ENCODE results near the gene SRMS.
A peak's percentile ranks its signal among the peaks of the same experiment; 100 is the strongest.

The SRMS gene

DNA sequence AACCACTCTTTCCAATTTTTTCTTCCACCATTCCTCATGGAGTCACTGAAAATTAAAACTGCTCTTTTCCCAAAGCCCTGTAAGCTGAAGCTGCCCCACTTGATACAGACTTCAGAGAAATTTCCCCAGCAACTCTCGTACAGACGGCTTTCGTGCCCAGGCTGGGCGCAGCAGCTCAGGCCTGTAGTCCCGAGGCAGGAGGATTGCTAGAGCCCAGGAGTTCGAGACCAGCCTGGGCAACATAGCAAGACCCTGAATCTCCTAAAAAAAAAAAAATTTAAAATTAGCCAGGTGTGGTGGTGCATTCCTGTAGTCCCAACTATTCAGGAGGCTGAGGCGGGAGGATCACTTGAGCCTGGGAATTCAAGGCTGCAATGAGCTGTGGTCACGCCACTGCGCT, 20.4 kb downstream of the SRMS start:
- peaks cover 39% of the 10 kb centered on the region for H3K36me3 Mint-ChIP-seq (ENCODE audit: low read depth)
- no peak overlapping the region for H3K27ac Mint-ChIP-seq
- intact Hi-C loops (cut with micrococcal nuclease), result no loop called here
- H3K4me3 Mint-ChIP-seq, result no peak overlapping the region
- peaks cover 30% of the 10 kb centered on the region for H3K27me3 Mint-ChIP-seq
- peaks cover 20% of the 10 kb centered on the region for H3K4me1 Mint-ChIP-seq (ENCODE audit: low read depth)
- peaks cover 16% of the 10 kb centered on the region for H3K9me3 Mint-ChIP-seq

DNA sequence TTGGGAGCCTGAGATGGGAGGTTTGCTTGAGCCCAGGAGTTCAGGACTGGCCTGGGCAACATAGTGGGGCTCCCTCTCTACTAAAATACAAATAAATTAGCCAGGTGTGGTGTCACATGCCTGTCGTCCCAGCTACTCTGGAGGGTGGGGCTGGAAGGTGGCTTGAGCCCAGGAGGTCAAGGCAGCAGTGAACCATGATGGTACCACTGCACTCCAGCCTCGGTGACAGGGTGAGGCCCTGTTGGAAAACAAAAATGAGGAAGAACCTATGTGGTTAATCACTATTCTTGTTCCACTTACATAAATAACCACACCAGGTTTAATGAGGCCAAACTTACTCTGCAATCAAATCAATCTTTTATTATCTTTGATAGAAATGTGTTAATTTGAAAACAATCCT, 21.6 kb downstream of the SRMS start:
- H3K9me3 Mint-ChIP-seq, result peaks cover 16% of the 10 kb centered on the region
- H3K36me3 Mint-ChIP-seq (ENCODE audit: low read depth), result peaks cover 46% of the 10 kb centered on the region
- intact Hi-C loops (cut with micrococcal nuclease), result no loop called here
- no peak overlapping the region for H3K27ac Mint-ChIP-seq
- H3K4me3 Mint-ChIP-seq, result no peak overlapping the region
- H3K4me1 Mint-ChIP-seq (ENCODE audit: low read depth), result peaks cover 29% of the 10 kb centered on the region
- peaks cover 29% of the 10 kb centered on the region for H3K27me3 Mint-ChIP-seq

DNA sequence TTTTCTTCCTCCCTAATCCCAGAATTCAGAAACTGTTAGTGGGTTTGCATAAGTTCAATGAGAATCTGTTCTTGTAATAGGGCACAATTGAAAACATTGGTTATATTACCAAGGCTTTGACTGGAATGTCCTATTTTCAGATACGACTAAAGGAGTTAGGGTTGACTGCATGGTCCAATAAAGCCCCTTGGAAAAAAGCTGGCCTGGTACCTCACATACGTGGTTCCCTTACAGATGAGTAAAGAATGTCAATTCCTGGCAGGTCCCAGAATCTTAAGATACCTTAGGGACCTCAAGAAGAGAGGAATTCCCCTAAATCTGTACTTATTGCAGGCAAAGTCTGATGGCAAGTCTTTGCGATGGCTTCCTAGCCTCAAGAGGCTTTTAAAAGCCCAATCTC, 22.4 kb downstream of the SRMS start:
- peaks cover 16% of the 10 kb centered on the region for H3K9me3 Mint-ChIP-seq
- peaks cover 25% of the 10 kb centered on the region for H3K27me3 Mint-ChIP-seq
- intact Hi-C loops (cut with micrococcal nuclease), result no loop called here
- H3K27ac Mint-ChIP-seq, result no peak overlapping the region
- H3K4me1 Mint-ChIP-seq (ENCODE audit: low read depth), result peaks cover 29% of the 10 kb centered on the region
- H3K4me3 Mint-ChIP-seq, result no peak overlapping the region
- peaks cover 48% of the 10 kb centered on the region for H3K36me3 Mint-ChIP-seq (ENCODE audit: low read depth)

DNA sequence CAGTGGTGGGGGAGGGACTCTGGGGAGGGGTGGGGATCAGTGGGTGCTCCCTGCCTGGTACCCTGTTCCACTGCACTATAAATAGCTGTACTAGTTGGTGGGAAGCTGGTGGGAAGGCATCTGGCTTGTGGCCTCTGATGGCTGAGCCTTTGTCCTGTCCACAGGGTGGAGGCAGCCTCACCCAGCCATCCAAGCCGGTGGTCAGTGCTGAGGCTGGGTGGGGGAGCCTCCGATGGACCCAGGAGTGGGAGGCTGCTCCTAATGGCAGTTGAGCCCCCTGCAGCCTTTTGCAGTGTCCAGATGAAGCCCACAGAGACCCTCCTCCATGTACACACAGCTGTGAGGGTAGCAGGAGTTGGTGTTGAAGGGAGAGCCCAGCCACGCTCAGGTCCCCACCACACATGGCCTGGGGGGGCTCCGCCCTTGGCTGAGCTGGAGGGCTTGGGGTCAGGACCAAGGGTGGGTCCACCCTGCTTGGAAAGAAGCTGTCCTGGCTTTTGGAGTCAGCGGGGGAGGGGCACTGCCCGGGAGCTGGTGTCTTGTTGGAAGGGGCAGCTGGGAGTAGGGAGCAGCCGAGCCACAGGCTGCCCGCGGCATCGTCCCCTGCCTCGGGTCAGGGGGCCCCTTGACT, 24.5 kb downstream of the SRMS start:
- peaks cover 40% of the 10 kb centered on the region for H3K36me3 Mint-ChIP-seq (ENCODE audit: low read depth)
- H3K4me1 Mint-ChIP-seq (ENCODE audit: low read depth), result peaks cover 40% of the 10 kb centered on the region
- intact Hi-C loops (cut with micrococcal nuclease), result no loop called here
- peaks cover 29% of the 10 kb centered on the region for H3K27me3 Mint-ChIP-seq
- H3K27ac Mint-ChIP-seq, result no peak overlapping the region
- H3K9me3 Mint-ChIP-seq, result peaks cover 16% of the 10 kb centered on the region
- no peak overlapping the region for H3K4me3 Mint-ChIP-seq

DNA sequence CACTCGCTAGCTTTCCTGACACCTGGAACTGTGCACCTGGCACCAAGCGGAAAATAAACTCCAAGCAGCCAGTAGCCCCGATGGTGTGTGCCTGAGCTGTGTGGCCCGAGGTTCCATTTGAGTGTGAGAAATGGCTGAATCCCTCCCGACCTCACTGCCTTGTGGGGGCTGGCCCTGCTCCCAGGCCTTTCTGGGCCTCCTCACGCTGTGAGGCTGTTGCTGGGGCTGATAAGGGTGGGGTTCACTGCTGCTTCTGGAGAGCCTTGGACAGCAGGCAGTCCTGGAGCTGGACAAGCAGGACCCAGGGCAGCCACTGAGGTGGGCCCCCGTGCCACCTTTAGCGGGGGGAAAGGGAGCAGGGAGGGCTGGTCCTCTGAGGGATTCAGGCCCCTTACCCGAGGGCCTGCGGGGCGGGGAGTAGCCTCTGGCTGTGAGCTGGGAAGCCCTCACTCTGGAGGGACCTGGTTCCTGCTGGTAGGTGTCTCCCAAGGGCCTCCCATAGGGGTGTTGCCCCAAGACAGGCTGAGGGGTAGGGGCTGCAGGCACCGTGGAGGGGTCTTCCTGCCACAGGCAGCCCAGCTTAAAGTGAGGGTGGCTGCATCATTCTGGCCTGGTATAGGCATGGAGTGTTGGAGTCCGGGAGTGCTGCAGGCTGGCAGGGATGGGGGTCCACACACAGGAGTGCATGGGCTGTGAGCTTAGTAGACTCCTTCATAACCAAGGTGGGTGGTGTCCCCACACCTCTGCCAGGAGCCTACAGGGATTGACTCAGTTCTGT, 25.3 kb downstream of the SRMS start:
- H3K27ac Mint-ChIP-seq, result peak overlapping the region; percentile 22

DNA sequence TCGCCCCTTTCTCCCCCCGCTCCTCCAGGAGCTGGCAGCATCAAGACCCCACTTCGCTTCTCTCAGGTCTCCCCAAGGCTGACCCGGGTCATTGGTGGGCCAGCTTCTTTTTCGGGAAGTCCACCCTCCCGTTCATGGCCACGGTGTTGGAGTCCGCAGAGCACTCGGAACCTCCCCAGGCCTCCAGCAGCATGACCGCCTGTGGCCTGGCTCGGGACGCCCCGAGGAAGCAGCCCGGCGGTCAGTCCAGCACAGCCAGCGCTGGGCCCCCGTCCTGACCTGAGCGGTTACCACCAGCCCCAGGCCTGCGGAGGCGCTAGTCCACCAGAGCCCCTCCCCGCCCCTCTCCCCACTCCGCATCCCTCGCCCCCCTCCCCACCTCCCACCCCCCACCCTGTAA, 25.9 kb downstream of the SRMS start:
- intact Hi-C loops (cut with micrococcal nuclease), result loop anchor here (2.0 kb wide), 1 partner anchor 15 kb away; the partner anchor contains the start of gene PTK6
- peak overlapping the region; percentile 85 for H3K27ac Mint-ChIP-seq
- H3K9me3 Mint-ChIP-seq, result peaks cover 16% of the 10 kb centered on the region
- H3K36me3 Mint-ChIP-seq (ENCODE audit: low read depth), result peaks cover 33% of the 10 kb centered on the region
- H3K4me3 Mint-ChIP-seq, result peak overlapping the region; percentile 81
- H3K4me1 Mint-ChIP-seq (ENCODE audit: low read depth), result peaks cover 40% of the 10 kb centered on the region
- H3K27me3 Mint-ChIP-seq, result peaks cover 38% of the 10 kb centered on the region

More for the DNA sequence above, 25.3 kb downstream of the SRMS start:
- intact Hi-C loops (cut with micrococcal nuclease), result no loop called here
- Mint-ChIP-seq H3K9me3 (peaks cover 16% of the 10 kb centered on the region), H3K4me3 (peak overlapping the region; percentile 51), H3K36me3 (ENCODE audit: low read depth) (peaks cover 39% of the 10 kb centered on the region), H3K27me3 (peaks cover 38% of the 10 kb centered on the region), H3K4me1 (ENCODE audit: low read depth) (peaks cover 40% of the 10 kb centered on the region)

DNA sequence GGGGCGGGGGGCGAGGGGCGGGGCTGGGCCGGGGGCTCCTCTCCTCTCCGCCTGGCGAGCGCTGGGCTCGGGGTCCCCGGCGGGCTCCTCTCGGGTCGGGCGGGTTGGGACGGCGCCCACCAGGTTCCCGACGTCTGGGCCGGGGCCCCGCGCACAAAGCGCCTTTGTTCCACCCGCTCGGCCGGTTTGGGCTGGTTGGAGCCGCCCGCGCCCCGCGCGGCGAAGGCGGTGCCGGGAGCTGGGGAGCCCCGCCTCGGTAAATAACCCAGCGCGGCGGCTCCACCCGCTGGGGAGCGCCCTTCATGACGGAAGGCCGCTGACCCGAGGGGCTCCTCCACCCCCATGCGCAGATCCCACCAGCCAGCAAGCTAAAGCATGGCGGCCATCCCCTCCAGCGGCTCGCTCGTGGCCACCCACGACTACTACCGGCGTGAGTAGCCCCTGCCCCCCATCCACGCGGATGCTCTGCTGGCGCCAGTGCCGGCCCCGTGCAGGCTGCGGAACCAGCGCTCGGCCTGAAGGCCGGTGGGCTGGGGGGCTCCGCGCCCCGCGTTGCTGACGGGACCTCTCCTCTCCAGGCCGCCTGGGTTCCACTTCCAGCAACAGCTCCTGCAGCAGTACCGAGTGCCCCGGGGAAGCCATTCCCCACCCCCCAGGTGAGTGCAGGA, 26.5 kb downstream of the SRMS start:
- Mint-ChIP-seq H3K27me3 (peaks cover 35% of the 10 kb centered on the region), H3K9me3 (peaks cover 16% of the 10 kb centered on the region), H3K36me3 (ENCODE audit: low read depth) (peaks cover 33% of the 10 kb centered on the region), H3K4me3 (peak overlapping the region; percentile 81), H3K27ac (peak overlapping the region; percentile 85), H3K4me1 (ENCODE audit: low read depth) (peaks cover 38% of the 10 kb centered on the region)
- intact Hi-C loops (cut with micrococcal nuclease), result loop anchor here (2.0 kb wide), 1 partner anchor 16 kb away; the partner anchor contains the start of gene PTK6

DNA sequence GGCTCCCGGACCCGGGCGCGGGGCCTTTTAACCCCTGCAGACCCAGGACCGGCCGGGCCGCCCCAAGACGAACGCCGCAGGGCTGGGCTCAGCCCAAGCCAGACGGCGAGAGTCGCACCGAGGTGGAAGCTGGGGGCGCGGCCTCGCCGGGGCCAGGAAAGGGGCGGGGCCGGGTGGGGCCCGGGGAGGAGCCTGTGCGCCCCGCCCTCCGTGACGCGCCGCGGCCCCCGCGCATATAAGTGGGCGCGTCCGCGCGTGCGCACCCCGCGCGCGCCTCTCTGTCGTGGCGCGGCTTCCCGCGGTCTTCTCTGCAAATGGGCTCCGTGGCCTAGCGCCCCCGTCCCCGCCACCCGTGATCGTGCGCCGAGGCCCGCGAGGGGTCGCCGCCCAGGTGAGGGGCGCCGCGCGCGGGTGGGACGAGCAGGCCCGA, 27.0 kb downstream of the SRMS start, which contains the start of gene PPDPF:
PPDPF (plus strand) TSS at position 262 of the 430 bp plus-strand sequence. CDS start 544 bp downstream, outside the sequence.
- H3K36me3 Mint-ChIP-seq (ENCODE audit: low read depth), result peaks cover 33% of the 10 kb centered on the region
- H3K9me3 Mint-ChIP-seq, result peaks cover 16% of the 10 kb centered on the region
- peak within 1 kb of the TSS; percentile 81 for H3K4me3 Mint-ChIP-seq
- H3K27ac Mint-ChIP-seq, result peak within 1 kb of the TSS; percentile 85
- intact Hi-C loops (cut with micrococcal nuclease), result loop anchor here (2.0 kb wide), 1 partner anchor 16 kb away; the partner anchor contains the start of gene PTK6
- H3K4me1 Mint-ChIP-seq (ENCODE audit: low read depth), result peaks cover 32% of the 10 kb centered on the region
- H3K27me3 Mint-ChIP-seq, result peaks cover 39% of the 10 kb centered on the region

DNA sequence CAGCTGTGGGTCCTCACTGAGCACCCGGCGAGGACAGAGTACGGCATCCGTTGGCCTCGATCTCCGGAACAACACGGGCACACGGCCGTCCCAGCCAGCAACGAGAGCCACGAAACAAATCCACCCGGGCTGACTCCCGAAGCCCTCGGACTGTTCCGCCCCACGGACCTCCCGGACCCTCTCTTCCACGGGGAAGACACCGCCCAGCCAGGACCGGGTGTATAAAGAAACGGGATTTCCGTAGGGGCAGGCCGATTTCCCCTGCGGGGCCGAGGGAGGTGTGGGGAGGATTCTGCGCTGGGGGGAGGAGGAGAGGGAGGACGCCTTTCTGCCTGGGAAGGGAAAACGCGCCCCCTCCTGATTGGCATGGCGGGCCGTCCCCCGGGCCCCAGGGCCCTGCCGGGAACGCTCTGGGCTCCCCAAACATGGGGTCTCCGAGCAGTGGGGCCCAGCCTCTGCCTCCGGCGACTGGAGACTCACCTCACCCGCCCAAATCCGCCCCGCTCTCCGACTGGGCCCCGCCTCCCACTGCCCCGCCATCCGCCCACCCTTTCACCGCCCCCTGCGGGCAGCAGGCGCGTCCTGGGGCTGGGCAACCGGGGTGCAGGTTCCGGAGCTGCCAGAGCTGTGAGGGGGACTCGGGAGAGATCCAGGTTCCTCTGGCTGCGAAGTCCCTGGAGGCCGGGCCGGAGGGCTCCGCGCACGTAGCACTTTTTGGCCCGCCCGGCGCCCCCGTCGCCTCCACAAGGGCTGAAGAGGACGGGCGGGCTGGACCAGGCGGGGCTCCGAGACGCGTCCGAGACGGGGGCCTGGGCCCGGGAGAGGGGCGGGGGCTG, 27.7 kb downstream of the SRMS start:
- intact Hi-C loops (cut with micrococcal nuclease), result loop anchor here (2.0 kb wide), 1 partner anchor 17 kb away; the partner anchor contains the start of gene PTK6
- Mint-ChIP-seq H3K4me3 (peak overlapping the region; percentile 69), H3K27me3 (peaks cover 45% of the 10 kb centered on the region)

DNA sequence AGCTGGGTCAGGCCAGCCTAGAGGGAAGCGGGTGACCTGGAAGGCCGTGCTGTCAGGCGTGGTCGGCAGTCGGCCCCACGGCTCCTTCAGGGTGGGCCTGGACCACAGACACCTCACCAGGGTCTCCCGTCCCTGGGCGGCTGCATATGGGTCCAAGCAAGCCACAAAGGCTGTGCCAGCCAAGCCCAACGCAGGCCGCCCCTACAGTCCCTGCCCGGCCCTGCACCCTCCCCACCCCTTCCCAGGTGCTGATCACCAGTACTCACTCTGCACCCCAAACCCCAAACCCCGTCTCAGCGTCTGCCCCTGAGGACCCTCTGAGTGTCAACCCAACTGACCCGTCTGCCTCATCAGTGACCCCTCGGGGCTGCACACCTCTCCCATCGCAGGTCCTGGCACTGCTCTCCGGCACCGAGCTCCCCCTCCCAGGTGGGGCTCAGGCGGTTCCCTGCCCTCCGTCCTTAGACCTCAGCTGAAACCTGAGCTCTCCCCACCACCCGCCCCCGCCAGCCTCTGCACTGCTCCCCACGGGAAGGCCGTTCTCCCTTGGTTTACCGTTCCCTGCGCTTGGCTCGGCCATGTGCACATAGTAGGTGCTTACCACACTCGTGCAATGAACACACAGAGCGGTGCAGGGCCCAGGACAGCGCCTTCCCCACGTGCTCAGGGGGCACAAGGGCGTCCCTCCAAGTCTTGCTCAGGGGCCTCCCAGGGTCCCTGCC, 28.4 kb downstream of the SRMS start:
- Mint-ChIP-seq H3K9me3 (peaks cover 28% of the 10 kb centered on the region), H3K27ac (peak overlapping the region; percentile 17), H3K27me3 (peaks cover 48% of the 10 kb centered on the region), H3K36me3 (ENCODE audit: low read depth) (peaks cover 33% of the 10 kb centered on the region), H3K4me1 (ENCODE audit: low read depth) (peaks cover 32% of the 10 kb centered on the region), H3K4me3 (peak overlapping the region; percentile 69)
- intact Hi-C loops (cut with micrococcal nuclease), result no loop called here

More for the DNA sequence above, 27.7 kb downstream of the SRMS start:
- H3K9me3 Mint-ChIP-seq, result peaks cover 21% of the 10 kb centered on the region
- peak overlapping the region; percentile 17 for H3K27ac Mint-ChIP-seq
- peaks cover 33% of the 10 kb centered on the region for H3K36me3 Mint-ChIP-seq (ENCODE audit: low read depth)
- peaks cover 32% of the 10 kb centered on the region for H3K4me1 Mint-ChIP-seq (ENCODE audit: low read depth)

DNA sequence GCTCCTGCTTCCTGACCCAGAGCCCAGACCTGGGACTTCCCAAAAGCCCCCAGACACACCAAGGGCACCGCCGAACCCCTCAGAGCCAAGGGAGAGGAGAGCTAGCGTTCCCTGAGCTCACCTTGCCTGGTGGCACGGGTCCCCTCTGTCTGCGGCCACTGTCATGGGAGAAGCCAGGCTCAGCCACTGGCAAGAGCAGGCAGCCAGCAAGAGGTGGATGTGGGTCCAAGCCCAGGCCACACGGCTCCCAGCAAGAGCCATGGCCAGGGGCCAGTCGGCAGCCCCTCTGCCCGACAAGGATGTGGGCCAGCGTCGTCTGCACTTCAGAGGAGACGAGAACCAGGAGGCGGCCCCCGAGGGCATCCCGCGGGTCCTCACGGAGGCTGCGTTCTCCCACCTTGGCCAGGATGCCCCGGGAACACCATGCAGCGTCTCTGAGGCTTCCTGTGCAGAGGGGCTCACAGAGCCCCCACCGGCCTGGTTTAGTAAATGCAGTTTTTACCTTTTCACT, 29.1 kb downstream of the SRMS start:
- intact Hi-C loops (cut with micrococcal nuclease), result no loop called here
- H3K9me3 Mint-ChIP-seq, result peaks cover 23% of the 10 kb centered on the region
- H3K27ac Mint-ChIP-seq, result no peak overlapping the region
- H3K4me3 Mint-ChIP-seq, result no peak overlapping the region
- peaks cover 27% of the 10 kb centered on the region for H3K4me1 Mint-ChIP-seq (ENCODE audit: low read depth)
- peaks cover 26% of the 10 kb centered on the region for H3K36me3 Mint-ChIP-seq (ENCODE audit: low read depth)
- H3K27me3 Mint-ChIP-seq, result peaks cover 50% of the 10 kb centered on the region

DNA sequence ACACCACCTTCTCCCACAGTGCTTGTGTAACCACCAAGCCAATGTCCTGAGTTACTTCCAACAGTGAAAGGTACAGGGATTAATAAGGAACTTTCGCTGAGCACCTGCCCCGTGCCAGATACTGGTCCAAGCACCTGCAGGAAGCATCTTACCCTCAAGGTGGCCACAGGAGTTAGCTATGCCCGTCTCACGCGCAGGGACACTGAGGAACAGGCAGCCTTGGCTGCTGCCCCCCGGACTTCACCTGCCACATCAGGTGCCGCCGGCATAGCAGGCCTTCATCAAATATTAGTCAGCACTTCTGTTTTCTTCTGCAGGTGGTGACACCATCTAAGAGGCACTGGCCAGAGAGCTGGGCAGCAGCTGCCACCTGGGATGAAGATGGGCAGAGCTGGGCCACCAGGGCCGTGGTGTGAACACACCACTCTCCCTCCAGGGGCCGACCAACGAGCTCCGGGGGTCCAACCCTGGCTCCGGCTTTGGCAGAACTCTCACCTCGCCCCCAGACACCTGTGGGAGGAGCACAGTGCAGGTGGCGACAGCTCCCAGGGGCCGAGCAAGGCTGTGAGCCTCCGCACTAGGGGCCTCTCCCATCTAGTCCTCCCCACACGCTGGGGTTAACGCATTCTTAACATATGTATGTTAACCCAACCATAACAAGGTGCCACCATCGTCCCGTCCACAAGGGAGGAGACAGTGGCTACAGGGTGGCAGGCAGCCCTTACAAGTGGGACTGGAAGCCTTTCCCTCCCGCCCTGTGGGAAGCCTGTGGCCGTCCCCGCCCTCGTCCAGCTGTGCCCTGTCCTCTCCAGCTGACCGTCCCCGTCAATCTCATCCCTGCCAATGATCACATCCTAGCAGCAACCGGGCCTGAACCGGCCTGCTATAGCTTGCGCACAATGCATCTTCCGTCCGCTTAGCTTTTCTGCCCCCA, 29.9 kb downstream of the SRMS start:
- Mint-ChIP-seq H3K4me1 (ENCODE audit: low read depth) (peaks cover 24% of the 10 kb centered on the region), H3K9me3 (peaks cover 18% of the 10 kb centered on the region), H3K4me3 (no peak overlapping the region), H3K36me3 (ENCODE audit: low read depth) (peaks cover 18% of the 10 kb centered on the region), H3K27ac (no peak overlapping the region), H3K27me3 (peaks cover 53% of the 10 kb centered on the region)
- intact Hi-C loops (cut with micrococcal nuclease), result no loop called here

Data from dendritic cell treated with granulocyte-macrophage colony-stimulating factor and Interleukin-4, amounts not matched to agents 40 ng/mL and 50 ng/mL, for 4 days (primary cell).